Cardiac fibroblast (primary cell): ENCODE results near the gene SETBP1.
A peak's percentile ranks its signal among the peaks of the same experiment; 100 is the strongest.

Experiments used
- DNase-seq, 2 donors: peaks; one replicate each; pipeline versions ENCODE4 v3.0.0 to v3.0.0-alpha.2; 2010; ENCODE audit warnings: low read depth in 2 of 2
- H3K4me3 ChIP-seq, 2 donors: replicated peaks in 1 of 2; 1 replicate in 1 of 2; 2 replicates in 1 of 2; pipeline ENCODE4 v1.5.1; 2011; ENCODE audit warnings: low read depth in 2 of 2, low read length in 2 of 2, mild to moderate bottlenecking in 2 of 2, moderate library complexity in 1 of 2
- TF ChIP-seq, protein P1 (sequence below): IDR thresholded peaks from one replicate; pipeline ENCODE4 v1.5.1; 2011; ENCODE audit warnings: low read depth, mild to moderate bottlenecking, low read length, inconsistent platforms

SETBP1 gene

DNA sequence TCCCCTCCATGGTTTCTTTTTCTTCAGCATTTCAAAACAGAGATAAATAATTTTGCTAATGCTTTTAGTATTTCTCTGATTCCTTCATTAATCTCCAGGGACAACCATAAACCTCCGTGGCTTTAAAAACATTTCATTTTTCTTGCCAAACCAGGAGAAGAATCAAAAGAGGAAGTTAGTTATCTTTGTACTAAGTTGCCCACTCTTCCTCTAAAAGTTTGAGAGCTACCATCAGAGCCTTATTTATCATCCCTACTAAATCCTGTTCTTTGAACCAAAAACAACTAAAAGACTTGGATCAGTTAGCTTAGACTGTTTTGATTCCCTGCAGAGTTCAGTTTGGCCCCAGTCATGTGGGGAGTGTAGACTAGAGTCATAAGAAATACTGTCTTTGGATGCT, 208.4 kb downstream of the SETBP1 start:
- no peak overlapping the region for H3K4me3 ChIP-seq
- TF ChIP-seq, protein P1, sequence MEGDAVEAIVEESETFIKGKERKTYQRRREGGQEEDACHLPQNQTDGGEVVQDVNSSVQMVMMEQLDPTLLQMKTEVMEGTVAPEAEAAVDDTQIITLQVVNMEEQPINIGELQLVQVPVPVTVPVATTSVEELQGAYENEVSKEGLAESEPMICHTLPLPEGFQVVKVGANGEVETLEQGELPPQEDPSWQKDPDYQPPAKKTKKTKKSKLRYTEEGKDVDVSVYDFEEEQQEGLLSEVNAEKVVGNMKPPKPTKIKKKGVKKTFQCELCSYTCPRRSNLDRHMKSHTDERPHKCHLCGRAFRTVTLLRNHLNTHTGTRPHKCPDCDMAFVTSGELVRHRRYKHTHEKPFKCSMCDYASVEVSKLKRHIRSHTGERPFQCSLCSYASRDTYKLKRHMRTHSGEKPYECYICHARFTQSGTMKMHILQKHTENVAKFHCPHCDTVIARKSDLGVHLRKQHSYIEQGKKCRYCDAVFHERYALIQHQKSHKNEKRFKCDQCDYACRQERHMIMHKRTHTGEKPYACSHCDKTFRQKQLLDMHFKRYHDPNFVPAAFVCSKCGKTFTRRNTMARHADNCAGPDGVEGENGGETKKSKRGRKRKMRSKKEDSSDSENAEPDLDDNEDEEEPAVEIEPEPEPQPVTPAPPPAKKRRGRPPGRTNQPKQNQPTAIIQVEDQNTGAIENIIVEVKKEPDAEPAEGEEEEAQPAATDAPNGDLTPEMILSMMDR = no peak
- DNase-seq = no peak

DNA sequence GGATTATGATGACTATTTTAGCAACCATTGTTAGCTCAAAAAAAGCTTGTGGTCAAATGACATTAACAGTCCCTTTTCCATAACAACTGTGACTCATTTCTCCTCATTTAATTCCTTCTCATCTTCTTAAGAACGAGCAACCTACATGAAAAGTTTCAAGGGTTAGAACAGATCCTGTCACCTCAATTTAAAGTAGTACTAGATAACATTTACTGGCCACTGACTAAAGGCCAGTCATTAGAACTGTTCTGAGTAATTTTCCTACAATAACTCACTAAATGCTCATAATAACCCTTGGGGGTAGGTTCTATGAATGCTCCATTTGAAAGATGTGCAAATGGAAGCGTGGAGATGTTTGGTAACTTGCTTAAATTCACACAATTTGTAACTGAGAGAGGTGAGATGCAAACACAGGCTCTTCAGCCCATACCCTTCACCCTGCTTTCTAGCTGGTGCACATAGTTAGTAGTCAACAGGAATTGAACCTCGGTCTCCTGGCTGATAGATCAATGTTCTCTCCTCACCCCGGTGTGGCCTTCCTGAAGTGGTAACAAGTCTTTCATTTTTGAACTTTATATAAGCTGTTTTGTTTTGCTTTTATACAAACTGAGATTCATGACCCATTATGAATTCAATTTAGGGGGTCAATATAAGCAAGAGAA, 212.5 kb downstream of the SETBP1 start:
- no peak overlapping the region for H3K4me3 ChIP-seq
- DNase-seq = no peak
- TF ChIP-seq, protein P1 = no peak

- peak in 1 of 2 donors; percentile 5 for DNase-seq
- no peak overlapping the region for H3K4me3 ChIP-seq
- TF ChIP-seq, protein P1 = no peak
These were observed 213.3 kb downstream of the SETBP1 start for GRCh38 chr18:44893966-44894365.

GRCh38 chr18:44895176-44895798, 214.6 kb downstream of the SETBP1 start:
- DNase-seq = peak; percentile 70 to 84
- TF ChIP-seq, protein P1 = peak; percentile 72

DNA sequence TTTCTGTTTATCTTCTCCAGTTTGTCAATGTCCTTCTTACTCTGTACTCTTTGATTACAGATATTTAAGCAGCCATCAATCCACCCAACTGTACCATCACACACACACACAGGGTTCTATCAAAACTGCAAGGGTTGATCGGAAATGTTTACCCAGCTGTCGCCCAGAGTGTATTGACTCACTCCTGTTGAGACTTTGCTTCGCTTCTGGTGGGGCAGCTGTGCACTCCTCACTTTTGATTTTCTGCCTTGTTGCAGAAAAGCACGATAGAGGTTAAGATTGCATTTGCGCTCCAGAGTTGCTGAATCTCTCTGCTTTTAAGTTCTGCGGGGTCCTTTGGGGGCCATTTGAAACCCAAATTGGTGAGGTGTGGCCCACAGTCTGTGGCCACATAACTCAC, 216.2 kb downstream of the SETBP1 start:
- TF ChIP-seq, protein P1 = no peak
- no peak for DNase-seq
- H3K4me3 ChIP-seq = no peak overlapping the region

More at GRCh38 chr18:44895176-44895798, 214.6 kb downstream of the SETBP1 start:
- no peak overlapping the region for H3K4me3 ChIP-seq

DNA sequence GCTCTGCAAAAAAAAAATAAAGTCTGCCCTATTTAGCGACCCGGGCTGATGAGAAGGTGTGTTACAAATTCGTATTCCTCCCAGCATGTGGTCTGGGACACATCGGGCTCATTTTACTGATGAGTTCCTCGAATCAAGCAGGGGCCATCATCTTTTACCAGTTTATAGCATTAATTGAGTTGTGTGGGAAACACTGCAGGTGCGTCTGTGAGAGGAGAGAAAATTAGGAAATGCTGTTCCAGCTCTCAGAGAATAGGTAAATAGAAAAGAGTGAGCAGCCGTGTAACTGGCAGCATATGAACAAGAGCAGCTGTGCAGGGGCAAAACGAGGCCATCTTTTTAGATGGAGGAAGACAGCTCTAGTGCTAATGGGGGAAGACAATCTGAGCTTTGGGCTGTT, 216.7 kb downstream of the SETBP1 start:
- TF ChIP-seq, protein P1 = no peak
- no peak for DNase-seq
- H3K4me3 ChIP-seq = no peak overlapping the region
